Femur (tissue), 1 donor: ENCODE data around the gene IFI27L2.

ENCODE experiments used
- DNase-seq: peaks from one replicate; pipeline ENCODE4 v3.0.0-alpha.2; 2017

The IFI27L2 gene

DNA sequence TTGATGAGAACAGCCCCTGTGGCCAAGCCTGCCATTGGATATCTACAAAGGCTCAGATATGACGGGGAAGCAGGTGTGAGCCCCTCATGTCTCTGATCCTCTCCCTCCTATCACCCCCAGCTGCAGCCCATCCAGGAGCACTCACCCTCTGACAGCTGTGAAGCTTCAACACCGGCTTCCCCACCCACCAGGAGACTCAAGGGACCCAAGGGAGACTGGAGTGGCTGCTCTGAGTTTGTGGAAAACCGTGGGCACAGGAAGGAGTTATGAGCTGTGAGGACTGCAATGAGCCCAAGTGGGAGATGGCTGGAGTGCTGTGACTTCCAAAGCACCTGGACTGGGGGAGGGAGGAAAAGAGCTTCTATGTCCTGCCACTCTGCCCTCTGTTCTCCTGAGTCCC, 7.9 kb downstream of the IFI27L2 start:
- DNase-seq: no peak

DNA sequence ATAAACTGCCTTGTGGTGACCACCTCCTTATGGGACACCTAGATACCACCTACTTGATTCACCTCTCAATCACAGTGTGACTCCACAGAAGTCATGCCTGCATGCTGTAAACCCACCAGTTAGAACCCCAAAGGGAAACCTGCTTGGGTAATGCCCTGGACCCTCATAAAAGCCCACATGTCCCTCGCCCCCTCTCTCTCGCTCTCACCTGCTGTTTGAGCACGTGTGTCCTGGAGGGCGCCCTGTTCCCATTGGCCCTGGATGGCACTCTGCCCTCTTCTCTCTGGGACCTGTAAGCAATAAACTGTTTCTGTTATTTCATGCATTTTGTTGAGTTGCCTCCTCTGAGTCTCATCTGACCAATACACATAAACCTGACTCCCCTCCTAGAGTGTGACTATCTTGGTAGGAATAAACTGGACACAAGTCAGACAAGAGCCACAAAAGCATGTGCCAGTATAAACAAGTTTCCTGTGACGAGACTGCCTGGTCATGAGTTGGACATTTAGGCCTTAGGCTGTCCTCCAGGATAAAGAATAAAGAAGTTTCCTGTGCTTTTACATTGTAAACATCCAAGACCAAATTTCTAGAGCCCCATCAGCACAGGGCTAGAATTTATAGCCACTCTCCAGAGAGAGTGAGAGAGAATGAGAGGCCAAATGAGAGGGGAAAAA, 8.6 kb downstream of the IFI27L2 start:
- DNase-seq: no peak

DNA sequence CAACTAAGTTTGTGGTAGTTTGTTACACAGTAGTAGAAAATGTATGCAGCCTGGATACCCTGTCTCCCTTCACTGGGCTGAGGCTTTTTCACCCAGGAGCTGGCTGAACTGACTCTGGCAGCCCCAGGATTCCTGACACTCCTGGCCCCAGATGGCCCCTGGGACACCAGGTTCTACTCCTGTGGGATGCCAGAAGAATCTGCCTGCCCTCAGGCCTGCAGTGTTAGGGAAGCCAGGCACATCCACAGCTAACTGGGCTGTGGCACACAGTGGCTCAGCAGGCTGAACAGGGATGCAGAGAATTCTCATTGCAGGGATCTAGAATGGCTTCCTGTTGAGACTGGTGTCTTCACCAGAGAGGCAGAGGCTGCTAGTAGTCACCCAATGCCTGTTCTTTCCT, 10.3 kb downstream of the IFI27L2 start:
- DNase-seq: no peak

DNA sequence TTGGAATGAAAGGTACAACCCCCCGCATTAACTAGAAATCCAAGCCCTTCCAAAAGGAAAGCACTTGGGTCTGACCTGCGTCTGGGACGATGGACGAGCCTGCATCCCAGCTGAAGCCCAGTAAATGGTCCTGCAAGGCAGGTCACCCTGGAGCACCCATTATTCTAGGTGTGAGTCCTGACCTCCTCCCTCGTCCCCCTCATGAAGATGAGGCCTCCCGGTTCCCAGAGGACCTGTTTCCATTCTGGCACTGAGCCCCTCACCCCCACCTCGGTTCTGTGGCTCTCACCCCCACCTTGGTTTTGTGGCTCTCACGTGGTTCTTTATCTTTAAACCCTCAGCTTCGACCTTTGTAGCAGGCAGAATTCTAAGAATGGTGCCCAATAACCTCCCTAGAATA, 11.5 kb downstream of the IFI27L2 start:
- DNase-seq: no peak

DNA sequence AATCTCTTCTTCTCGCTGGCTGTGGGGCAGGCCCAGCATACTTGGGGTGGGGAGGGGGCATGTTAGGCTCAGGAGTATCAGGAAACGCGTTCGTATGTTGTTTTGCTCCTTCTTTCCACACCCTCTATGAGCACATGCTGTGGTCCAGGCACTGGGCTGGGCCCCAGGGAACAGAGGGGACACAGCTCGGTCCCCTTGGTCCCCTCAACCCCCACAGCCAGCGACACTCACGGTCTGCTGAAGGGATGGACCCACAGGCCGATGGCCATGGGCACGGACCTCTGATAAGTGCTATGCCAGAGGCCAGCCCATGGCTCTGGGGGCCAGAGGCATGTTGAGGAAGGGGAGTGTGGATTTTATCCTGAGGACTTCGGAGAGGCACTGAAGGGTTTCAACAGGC, 12.7 kb downstream of the IFI27L2 start:
- DNase-seq: no peak

DNA sequence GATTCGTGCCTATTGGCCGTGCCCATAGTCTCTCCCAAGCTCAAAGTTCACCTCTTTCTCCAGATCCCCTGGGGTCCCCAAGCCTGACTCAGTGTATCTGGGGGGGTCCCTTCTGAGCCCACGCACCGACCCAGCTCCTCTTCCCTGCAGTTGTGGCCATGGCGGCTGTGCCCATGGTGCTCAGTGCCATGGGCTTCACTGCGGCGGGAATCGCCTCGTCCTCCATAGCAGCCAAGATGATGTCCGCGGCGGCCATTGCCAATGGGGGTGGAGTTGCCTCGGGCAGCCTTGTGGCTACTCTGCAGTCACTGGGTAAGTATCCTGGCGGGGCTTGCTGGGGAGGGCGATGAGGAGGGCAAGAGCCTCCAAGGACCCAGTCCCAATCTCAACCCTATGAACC, 13.8 kb downstream of the IFI27L2 start:
- no peak for DNase-seq

DNA sequence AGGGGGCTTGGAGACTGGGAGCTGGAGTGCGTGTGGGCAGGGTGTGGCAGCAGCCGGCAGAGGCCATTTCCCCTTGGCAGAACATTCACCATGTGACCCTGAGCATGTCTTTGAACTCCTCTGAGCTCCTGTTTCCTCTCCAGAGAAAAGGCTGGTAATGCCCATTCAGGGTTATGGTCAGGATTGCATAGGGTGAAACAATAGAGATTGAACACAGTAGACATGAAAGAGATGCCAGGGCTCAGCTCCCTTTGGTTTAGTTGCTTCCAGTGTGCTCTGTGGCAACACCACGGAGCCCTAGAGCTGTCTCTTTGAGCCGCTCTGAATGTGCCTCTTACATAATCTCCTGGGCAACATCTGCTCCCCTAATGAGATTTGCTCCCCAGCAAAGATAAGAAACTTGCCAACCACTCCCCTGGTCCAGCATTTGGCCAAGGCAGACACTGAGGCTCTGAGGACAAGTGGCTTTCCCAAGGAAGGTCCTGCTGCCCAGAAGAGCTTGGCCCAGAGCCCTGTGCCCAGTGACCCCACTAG, 14.3 kb downstream of the IFI27L2 start:
- DNase-seq: no peak

DNA sequence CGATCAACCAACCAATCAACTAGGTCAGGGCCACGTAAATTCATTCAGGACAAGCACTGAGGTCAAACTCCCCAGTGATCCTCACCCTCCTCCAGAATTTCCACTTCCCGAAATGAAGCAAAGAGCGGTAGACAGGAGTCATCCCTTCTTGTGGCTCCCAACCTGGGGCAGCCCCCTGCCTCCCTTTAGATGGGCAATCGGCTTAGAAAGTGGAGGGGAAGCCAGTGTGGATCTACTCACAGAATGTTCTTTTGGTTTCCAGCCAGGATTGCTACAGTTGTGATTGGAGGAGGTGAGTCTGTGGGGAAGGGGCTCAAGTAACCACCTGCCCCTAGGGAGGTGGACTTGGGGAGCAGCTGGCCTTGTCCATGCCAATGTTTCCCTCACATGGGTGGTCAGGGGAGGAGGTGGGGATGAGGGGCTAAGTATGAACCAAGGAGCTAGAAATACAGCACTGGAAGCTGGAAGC, 14.8 kb downstream of the IFI27L2 start:
- no peak for DNase-seq

DNA sequence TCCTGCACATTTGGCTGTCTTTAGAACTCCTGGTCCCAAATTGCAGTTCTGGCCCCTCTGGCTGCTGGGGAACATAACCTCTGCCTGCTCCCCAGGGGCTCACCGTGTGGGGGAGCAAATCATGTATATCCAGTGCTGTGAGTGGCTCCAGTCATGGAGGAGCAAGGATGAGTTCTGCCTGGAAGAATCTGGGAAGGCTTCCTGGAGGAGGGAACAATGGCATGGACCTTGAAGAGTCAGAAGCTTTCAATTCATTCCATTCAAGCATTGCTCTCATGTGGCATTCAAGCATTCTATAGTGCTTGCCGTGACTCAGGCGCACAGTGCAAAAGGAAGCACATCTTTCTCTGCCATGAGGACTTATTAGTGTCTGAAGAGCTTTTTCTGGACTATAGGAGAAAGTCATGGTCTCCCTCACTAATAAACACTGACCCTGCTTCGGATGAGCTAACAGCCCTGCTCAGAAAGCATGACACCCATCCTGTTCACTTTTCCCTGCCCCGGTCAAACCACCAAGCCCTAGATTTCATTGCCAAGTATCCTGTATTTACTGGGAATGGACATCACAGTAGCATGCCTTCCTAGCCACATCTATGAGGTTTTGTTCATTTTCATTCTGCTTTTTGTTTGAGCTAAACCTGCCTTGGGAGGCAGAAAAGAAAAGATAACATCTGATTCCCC, 15.4 kb downstream of the IFI27L2 start:
- no peak for DNase-seq

DNA sequence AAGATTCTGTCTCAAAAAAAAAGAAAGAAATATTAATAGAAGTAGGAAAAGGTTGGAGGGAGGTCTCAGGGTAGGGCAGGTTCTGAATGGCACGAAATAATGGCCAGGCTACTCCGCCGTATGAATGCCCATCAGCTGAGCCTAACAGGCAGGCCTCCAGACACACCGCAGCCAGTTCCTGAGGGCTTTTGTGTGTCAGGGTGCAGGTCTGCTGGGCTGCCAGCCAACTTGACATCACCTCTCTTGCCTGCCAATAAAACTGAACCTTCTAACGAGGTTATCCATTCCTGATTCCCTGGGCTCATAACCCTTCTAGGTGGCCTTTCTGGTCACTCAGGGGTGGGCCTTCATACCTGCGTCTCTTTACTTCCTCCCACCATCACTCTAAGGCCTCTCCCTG, 15.9 kb downstream of the IFI27L2 start:
- no peak for DNase-seq

DNA sequence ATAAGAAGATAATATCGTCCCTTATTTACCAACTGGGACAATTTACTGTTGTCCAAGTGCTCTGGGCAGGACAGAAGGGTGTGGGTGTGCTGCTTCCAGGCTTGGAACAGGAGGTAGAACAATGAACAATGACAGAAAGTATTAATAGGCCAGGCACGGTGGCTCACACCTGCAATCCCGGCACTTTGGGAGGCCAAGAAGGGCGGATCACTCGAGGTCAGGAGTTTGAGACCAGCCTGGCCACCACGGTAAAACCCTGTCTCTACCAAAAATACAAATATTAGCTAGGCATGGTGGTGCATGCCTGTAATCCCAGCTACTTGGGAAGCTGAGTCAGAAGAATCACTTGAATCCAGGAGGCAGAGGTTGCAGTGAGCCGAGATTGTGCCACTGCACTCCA, 16.3 kb downstream of the IFI27L2 start:
- no peak for DNase-seq

DNA sequence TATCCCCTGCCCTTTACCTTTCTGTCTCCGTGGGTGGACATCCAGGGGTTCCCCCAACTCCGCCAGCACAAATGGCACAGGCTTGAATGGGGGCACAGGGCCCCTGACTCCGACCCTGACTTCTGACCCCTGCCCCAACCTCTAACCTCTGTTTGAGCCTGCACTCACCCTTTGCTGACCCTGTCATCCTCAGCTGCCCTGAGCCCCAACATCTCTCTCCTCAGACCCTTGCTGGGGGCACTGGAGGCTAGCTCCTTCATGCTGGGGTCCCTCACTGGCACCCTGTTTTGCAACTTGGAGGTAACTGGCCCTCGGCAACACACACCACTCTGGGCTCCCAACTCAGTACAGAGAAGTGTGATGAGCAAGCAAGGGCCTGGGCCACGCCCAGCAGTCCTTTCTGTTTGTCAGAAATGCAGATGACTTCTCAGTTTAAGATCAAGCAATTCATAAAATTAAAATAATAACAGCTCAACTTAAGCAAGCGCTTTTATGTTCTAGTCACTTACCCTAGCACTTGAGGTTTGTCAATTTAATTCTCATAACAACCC, 16.8 kb downstream of the IFI27L2 start:
- no peak for DNase-seq

DNA sequence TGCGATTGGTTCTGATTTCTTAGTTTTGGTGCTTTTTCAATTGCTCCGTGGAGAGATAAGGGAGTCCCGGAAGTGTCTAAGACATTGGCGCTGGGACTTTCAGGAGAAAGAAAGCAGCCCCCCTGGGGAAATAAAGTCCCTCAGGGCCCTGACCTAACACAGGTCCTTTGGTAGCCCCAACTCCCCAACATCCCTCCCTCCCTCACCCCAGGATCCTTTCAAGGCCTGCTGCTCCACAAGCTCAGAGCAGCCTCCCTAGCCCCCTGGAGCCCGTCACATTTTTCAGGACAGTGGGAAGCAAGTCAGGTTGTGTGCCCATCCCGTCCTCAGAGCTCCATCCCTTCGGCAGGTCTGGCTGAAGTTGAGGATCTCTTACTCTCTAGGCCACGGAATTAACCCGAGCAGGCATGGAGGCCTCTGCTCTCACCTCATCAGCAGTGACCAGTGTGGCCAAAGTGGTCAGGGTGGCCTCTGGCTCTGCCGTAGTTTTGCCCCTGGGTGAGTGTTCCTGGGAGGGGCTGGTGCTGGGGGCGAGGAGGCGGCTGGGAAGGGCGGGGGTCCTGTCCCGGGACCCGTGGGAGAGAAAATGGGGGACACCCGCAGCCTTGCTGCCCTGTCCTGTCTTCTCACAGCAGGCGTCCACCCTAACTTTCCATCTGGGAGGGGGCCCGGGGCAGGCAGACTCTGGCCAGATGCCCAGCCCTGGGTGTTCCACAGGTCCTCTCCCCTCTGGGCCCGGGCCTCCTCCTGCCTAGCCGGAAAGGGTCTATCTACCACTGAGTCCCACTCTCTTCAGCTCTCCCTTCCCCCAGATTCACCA, 17.9 kb downstream of the IFI27L2 start:
- DNase-seq: no peak

DNA sequence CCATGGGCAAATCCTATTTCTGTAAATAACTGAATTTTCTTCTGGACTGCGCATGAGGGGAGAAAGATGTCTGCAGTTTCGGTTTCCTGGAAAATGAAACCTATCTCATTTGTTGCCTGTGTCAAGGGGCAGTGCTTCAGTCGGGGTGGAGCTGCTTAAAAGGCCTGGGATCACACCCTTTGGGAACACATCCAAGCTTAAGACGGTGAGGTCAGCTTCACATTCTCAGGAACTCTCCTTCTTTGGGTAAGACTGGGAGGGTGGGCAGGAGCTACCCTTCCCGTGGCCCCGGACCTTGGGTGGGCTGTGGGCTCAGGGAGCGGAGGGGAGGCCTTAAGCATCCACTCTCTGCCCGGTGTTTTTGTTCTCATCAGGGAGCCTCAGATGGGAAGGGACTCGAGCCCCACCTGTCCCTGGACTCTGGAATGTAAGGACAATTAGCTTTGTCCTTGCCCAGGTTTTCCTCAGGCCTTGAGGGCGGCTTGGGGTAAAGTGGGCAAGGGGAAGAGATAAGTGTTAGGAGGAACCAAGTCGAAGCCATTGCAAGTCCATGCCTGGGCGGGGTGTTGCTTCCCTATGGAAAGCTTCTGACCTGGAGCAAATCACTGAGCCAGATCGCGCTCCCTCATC, 18.7 kb downstream of the IFI27L2 start, which contains the start of gene IFI27:
IFI27 (plus strand) TSS at position 185 of the 630 bp plus-strand sequence.
- no peak for DNase-seq

DNA sequence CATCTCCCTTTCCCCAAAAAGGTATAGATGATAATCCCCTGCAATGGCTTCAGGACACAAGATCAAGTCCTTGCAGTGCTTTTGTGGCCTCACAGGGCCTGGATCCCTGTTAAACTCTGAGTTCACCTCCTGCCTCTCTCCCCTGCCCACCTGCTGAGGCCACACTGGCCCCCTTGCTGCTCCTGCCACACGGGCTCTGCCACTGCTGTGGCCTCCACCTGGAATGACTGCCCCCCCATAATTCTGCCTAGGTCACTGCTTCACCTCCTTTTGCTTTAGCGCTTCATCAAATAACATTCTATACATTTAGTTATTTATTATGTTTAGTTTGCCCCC, 19.5 kb downstream of the IFI27L2 start:
- no peak for DNase-seq

DNA sequence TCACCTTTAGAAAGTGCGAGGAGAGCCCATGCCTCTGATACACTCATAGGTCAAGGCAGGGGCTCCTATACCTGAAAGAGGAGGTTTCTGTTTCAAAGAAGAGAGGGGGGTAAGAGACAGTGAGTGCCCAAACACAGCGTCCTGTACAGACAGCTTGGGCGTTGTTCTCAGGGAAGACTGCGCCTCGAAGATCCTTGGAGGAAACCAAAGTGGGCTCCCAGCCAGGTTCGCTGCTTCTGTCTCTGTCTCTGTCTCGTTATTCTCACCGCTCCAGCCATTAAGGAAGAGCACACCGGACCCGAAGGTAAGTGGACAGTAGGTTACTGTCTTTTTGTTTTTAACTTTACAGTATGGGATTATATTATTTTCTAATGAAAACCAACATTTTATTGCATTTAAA, 24.7 kb downstream of the IFI27L2 start:
- DNase-seq: no peak

DNA sequence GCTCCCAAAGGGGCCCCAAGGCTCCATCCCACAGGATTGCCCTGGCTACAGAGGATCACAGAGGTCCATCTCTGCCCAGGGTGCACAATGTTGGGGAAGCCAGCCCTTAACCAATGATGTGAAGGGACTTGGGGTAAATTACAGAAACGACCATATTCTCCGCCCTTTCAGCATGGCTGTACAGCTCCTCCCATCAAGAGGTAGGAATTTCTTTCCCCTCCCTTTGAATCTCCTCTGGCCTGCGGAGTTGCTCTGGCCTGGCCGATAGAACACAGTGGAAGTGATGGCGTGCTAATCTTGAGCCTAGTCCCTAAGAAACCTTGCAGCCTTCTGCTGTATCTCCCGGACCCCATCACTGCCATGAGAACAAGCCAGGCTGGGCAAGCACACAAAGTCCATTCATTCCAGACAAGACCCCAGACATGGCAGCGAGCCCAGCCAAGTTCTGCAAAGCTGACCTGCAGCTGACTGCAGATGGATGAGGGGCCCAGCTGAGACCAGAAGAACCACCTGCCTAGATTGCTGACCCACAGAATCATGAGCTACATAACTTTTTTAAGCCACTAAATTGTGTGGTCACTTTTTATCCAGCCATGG, 25.8 kb downstream of the IFI27L2 start:
- no peak for DNase-seq

DNA sequence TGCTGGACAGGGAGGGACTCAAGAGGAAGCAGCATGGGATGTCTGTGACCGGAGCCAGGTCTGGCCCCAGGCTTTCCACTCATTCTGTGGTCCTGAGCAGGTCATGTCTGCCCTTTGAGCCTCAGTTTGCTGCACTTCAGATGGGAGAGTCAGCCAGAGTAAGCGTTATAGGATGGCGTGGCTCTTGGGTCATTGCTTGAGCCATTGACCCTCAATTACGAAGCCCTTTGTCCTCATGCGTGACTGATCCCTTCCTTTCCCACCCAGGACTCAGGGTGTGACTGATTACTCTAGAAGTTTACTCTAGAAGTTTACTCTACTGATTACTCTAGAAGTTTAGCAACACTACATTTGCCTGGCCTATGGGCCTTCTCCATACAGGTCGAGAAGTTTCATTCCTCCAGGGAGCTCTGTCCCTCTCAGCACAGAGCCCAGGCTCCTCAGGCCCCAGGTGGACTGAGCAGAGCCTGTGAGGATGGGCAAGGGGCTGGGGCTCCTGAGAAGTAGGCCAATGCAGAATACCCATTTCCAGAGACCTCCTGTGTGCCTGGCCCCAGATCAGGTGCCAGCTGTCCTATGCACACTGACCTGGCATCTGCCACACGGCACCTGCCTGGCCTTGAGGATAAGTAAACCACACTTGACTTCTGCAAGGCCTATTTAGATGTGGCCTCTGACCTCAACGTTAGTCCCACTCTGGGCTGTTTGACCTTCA, 26.5 kb downstream of the IFI27L2 start:
- DNase-seq: no peak

DNA sequence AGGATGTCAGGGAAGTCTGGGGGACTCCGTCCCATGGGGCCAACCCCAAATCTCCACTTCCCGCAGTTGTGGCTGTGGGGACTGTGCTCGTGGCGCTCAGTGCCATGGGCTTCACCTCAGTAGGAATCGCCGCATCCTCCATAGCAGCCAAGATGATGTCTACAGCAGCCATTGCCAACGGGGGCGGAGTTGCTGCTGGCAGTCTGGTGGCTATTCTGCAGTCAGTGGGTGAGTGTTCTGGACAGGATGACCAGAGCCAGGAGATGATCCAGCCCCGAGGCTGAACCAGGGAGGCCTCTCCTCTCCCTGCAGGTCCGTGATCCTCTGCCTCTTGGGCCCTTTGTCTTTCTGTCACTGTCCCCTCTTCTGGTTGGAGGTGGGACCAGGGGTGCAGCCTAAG, 27.7 kb downstream of the IFI27L2 start:
- no peak for DNase-seq

DNA sequence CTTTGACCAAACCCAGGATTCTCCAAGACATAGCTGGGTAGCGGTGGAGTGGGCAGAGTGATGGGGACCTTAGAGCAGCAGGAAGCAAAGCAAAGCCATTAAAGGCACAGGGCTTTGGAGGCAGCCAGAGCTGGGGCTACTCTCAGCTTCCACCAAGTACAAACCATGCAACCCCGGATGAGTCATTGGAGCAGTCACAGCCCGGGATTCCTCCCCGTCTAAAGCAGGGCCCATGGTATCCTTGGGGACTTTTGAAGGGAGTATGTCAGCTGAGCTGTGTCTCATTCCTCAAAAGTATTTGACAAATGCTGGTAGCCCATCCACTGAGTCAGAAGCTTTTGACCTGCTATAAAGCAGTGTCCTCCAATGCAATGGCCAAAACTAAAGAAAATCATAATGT, 28.6 kb downstream of the IFI27L2 start:
- DNase-seq: no peak

DNA sequence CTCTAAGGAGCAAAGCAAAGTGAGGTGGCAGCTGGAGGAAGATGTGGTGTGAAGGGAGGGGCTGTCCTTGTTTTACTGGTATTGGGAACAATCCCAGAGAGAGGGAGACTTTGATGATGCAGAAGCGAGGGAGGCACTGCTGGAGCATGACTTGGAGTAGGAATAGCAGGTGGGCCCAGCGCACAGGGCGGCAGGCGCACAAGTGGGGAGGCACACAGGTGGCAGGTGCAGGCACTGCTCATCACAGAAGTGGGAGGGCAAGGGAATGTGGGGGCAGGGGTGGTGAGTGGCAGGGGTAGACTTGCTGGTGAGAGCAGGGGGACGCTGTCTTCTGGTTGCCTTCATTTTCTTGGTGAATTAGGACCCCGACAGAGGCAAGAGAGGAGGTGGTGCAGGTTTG, 30.4 kb downstream of the IFI27L2 start:
- no peak for DNase-seq
